WTC11 (cell line): Measurements from ENCODE around the gene C1QL4. TPM values are rescaled to one million over a fixed set of nuclear protein-coding genes. Genes with fewer than 3 reads are reported as not detected.

Source experiments
- ATAC-seq: fragments of 200-7000 bp; cut with Tn5 transposase; 2 replicates; pipeline ENCODE4 v1.10.0; 2021; ENCODE audit warnings: mild to moderate bottlenecking, moderate library complexity
- CTCF ChIA-PET: fragments of 300-600 bp; sonication (Branson Sonifier 250); formaldehyde crosslinking; loops from one replicate; lab custom pipeline; 2021; ENCODE audit warnings: antibody characterized with exemption; lab: Charles Lee
- POLR2A ChIA-PET: fragments of 350-600 bp; sonication (Branson Sonifier 250); formaldehyde crosslinking; loops from one replicate; lab custom pipeline; 2021; ENCODE audit warnings: antibody characterized with exemption; lab: Charles Lee
- DNase-seq: peaks from one replicate; pipeline ENCODE4 v3.0.0; 2021; ENCODE audit warnings: low spot score
- H3K27ac Mint-ChIP-seq: 2 replicates; pipeline ENCODE4 v1.8.0; 2021; ENCODE audit warnings: mixed read lengths
- H3K27me3 Mint-ChIP-seq: 2 replicates; pipeline ENCODE4 v1.8.0; 2021; ENCODE audit warnings: low read depth, mild to moderate bottlenecking, moderate library complexity, mixed read lengths
- H3K36me3 Mint-ChIP-seq: 2 replicates; pipeline ENCODE4 v1.8.0; 2021; ENCODE audit warnings: mixed read lengths
- H3K4me1 Mint-ChIP-seq: 2 replicates; pipeline ENCODE4 v1.8.0; 2022; ENCODE audit warnings: mixed read lengths
- H3K4me3 Mint-ChIP-seq: 2 replicates; pipeline ENCODE4 v1.8.0; 2021; ENCODE audit warnings: mild to moderate bottlenecking, moderate library complexity, mixed read lengths
- H3K9me3 Mint-ChIP-seq: 2 replicates; pipeline ENCODE4 v1.8.0; 2021; ENCODE audit warnings: mixed read lengths
- ARID4B ChIP-seq: sonication (generic); formaldehyde crosslinking; IDR thresholded peaks from 2 replicates; pipeline ENCODE4 v1.8.0; 2023; ENCODE audit warnings: missing genetic modification reagents, mild to moderate bottlenecking, borderline replicate concordance
- ATF1 ChIP-seq: sonication (generic); formaldehyde crosslinking; IDR thresholded peaks from 2 replicates; pipeline ENCODE4 v1.8.1; 2023; ENCODE audit warnings: mild to moderate bottlenecking, moderate library complexity, missing genetic modification reagents
- CBFB ChIP-seq: sonication (generic); formaldehyde crosslinking; IDR thresholded peaks from 2 replicates; pipeline ENCODE4 v1.8.1; 2022; ENCODE audit warnings: mild to moderate bottlenecking, low read depth, missing genetic modification reagents
- CTCF ChIP-seq: fragments of 200-600 bp; IDR thresholded peaks from 2 replicates; pipeline ENCODE4 v1.8.0; 2022; ENCODE audit warnings: antibody characterized with exemption
- E2F1 ChIP-seq: sonication (generic); formaldehyde crosslinking; IDR thresholded peaks from 2 replicates; pipeline ENCODE4 v1.8.0; 2022; ENCODE audit warnings: mild to moderate bottlenecking, missing genetic modification reagents
- ESRRA ChIP-seq: sonication (generic); formaldehyde crosslinking; IDR thresholded peaks from 2 replicates; pipeline ENCODE4 v1.8.1; 2022; ENCODE audit warnings: mild to moderate bottlenecking, missing genetic modification reagents, borderline replicate concordance
- FOXK1 ChIP-seq: sonication (generic); formaldehyde crosslinking; IDR thresholded peaks from 2 replicates; pipeline ENCODE4 v1.8.0; 2022; ENCODE audit warnings: mild to moderate bottlenecking, moderate library complexity, missing genetic modification reagents
- NR2C2 ChIP-seq: sonication (generic); formaldehyde crosslinking; IDR thresholded peaks from 2 replicates; pipeline ENCODE4 v1.8.0; 2022; ENCODE audit warnings: mild to moderate bottlenecking, missing genetic modification reagents
- PREB ChIP-seq: sonication (generic); formaldehyde crosslinking; IDR thresholded peaks from 2 replicates; pipeline ENCODE4 v1.8.1; 2022; ENCODE audit warnings: mild to moderate bottlenecking, missing genetic modification reagents, moderate library complexity, borderline replicate concordance
- RORB ChIP-seq: fragments of 250-450 bp; sonication (Bioruptor Pico); IDR thresholded peaks from 2 replicates; pipeline ENCODE4 v1.9.0; 2021; ENCODE audit warnings: mild to moderate bottlenecking
- SOX15 ChIP-seq: fragments of 250-450 bp; sonication (Bioruptor Pico); IDR thresholded peaks from 2 replicates; pipeline ENCODE4 v1.9.0; 2021; ENCODE audit warnings: mild to moderate bottlenecking
- SP1 ChIP-seq: sonication (generic); formaldehyde crosslinking; conservative IDR thresholded peaks from 2 replicates; pipeline ENCODE4 v1.8.1; 2022; ENCODE audit warnings: missing genetic modification reagents
- STAT6 ChIP-seq: sonication (generic); formaldehyde crosslinking; conservative IDR thresholded peaks from 2 replicates; pipeline ENCODE4 v1.8.1; 2023; ENCODE audit warnings: mild to moderate bottlenecking, low read depth, missing genetic modification reagents, moderate library complexity
- TEAD4 ChIP-seq: sonication (generic); formaldehyde crosslinking; IDR thresholded peaks from 2 replicates; pipeline ENCODE4 v1.8.0; 2022; ENCODE audit warnings: mild to moderate bottlenecking, missing genetic modification reagents
- ZNF423 ChIP-seq: fragments of 250-450 bp; sonication (Bioruptor Pico); IDR thresholded peaks from 2 replicates; pipeline ENCODE4 v2.1.2; 2022; ENCODE audit warnings: mild to moderate bottlenecking, moderate library complexity
- total RNA-seq: library from RNA; stranded (reverse); gene quantifications from 3 replicates; pipeline ENCODE4 v1.2.3, GENCODE V29; 2021

C1QL4 gene
- total RNA-seq, 1 experiment from 2014 or later, result 1.2 TPM

GRCh38 chr12:49325606-49326005 is 11.4 kb downstream of the C1QL4 start:
- Mint-ChIP-seq H3K27ac (no peak overlapping the region), H3K9me3 (no peaks in the 10 kb centered on the region), H3K4me3 (no peak overlapping the region), H3K4me1 (peaks cover 15% of the 10 kb centered on the region), H3K36me3 (peaks cover 29% of the 10 kb centered on the region), H3K27me3 (peaks cover 4% of the 10 kb centered on the region; the same call in 1 of the 2 replicates)
- ATAC-seq (no peak), DNase-seq (no peak)
- no peak for TF ChIP-seq ATF1
- TF ChIP-seq ESRRA (CRISPR knock-in tag), result no peak
- no peak for TF ChIP-seq SP1 (CRISPR knock-in tag)
- TF ChIP-seq SOX15 (CRISPR knock-in tag), result no peak
- TF ChIP-seq NR2C2 (CRISPR knock-in tag), result no peak
- no peak for TF ChIP-seq FOXK1 (CRISPR knock-in tag)
- no peak for TF ChIP-seq ZNF423 (CRISPR knock-in tag)
- no peak for TF ChIP-seq CBFB
- no peak for TF ChIP-seq CTCF
- TF ChIP-seq RORB (CRISPR knock-in tag), result no peak
- no peak for TF ChIP-seq STAT6
- POLR2A ChIA-PET, result no interaction called here
- CTCF ChIA-PET, result interaction anchor here (1.4 to 1.9 kb wide), 2 partner anchors 17 to 22 kb away, joined by 5 to 10 read pairs; partner anchors contain the start of gene DNAJC22

GRCh38 chr12:49323524-49324097 is 13.4 kb downstream of the C1QL4 start:
- POLR2A ChIA-PET, result interaction anchor here (0.9 to 2.0 kb wide), 6 partner anchors 9 to 43 kb away, joined by 3 to 19 read pairs (median 5); partner anchors contain the start of genes PRPH and SPATS2
- CTCF ChIA-PET, result interaction anchor here (0.8 to 4.8 kb wide), 17 partner anchors 9 to 345 kb away, joined by 3 to 77 read pairs (median 5); partner anchors contain the start of genes C1QL4, DNAJC22, PRPH and SPATS2
- ATAC-seq, result no peak

More at GRCh38 chr12:49323524-49324097, 13.4 kb downstream of the C1QL4 start:
- H3K27me3 Mint-ChIP-seq, result peaks cover 15% of the 10 kb centered on the region
- no peak for DNase-seq
- TF ChIP-seq TEAD4 (CRISPR knock-in tag) (no peak), PREB (CRISPR knock-in tag) (peak; percentile 54; the same call in 1 of the 2 replicates), E2F1 (CRISPR knock-in tag) (0 out of 2 replicates have a peak, but pooled peaks have one; percentile 31), ARID4B (0 out of 2 replicates have a peak, but pooled peaks have one; percentile 36), ESRRA (CRISPR knock-in tag) (0 out of 2 replicates have a peak, but pooled peaks have one; percentile 25)
- peaks cover 15% of the 10 kb centered on the region for H3K4me1 Mint-ChIP-seq
- H3K4me3 Mint-ChIP-seq, result peak overlapping the region; percentile 99
- peak overlapping the region; percentile 51 for H3K27ac Mint-ChIP-seq
- H3K36me3 Mint-ChIP-seq, result peaks cover 17% of the 10 kb centered on the region
- no peaks in the 10 kb centered on the region for H3K9me3 Mint-ChIP-seq
